Kidney epithelial cell (primary cell): ENCODE measurements around the gene PACS1. TPM values are rescaled to one million over a fixed set of nuclear protein-coding genes. Genes with fewer than 3 reads are reported as not detected.

Experiments used
- DNase-seq: peaks from one replicate; pipeline ENCODE4 v3.0.0-alpha.2; 2010; ENCODE audit warnings: low read depth
- H3K27me3 ChIP-seq: 2 replicates; pipeline ENCODE4 v1.6.0; 2011; ENCODE audit warnings: low read length; ENCODE audit not compliant: control insufficient read depth, insufficient read depth
- H3K36me3 ChIP-seq: 2 replicates; pipeline ENCODE4 v1.5.1; 2011; ENCODE audit warnings: low read length; ENCODE audit not compliant: control insufficient read depth, insufficient read depth
- H3K4me3 ChIP-seq: 2 replicates; pipeline ENCODE4 v1.5.1; 2011; ENCODE audit warnings: low read depth, mild to moderate bottlenecking, control low read depth, low read length
- CTCF ChIP-seq: IDR thresholded peaks from 2 replicates; pipeline ENCODE4 v1.5.1; 2011; ENCODE audit warnings: mild to moderate bottlenecking, moderate library complexity, low read length, control low read depth, inconsistent platforms; ENCODE audit not compliant: insufficient read depth, poor library complexity, severe bottlenecking
- total RNA-seq: library from RNA; depleted of rRNA; stranded (reverse); fragments of >200 nt; gene quantifications from 2 replicates; pipeline ENCODE4 v1.2.3, GENCODE V29; 2015

PACS1 gene
- total RNA-seq, 1 donor from 2014 or later, result 29.4 TPM

- Histone ChIP-seq H3K4me3 (no peak overlapping the region), H3K36me3 (no peaks in the 10 kb centered on the region), H3K27me3 (no peaks in the 10 kb centered on the region)
- DNase-seq, result no peak
- no peak for TF ChIP-seq CTCF
These were observed 74.1 kb downstream of the PACS1 start for GRCh38 chr11:66143996-66144678.

- TF ChIP-seq CTCF, result no peak
- Histone ChIP-seq H3K36me3 (no peaks in the 10 kb centered on the region), H3K27me3 (no peaks in the 10 kb centered on the region), H3K4me3 (no peak overlapping the region)
- DNase-seq, result no peak
These were observed 76.0 kb downstream of the PACS1 start for GRCh38 chr11:66146074-66146473.

- H3K4me3 ChIP-seq, result no peak overlapping the region
These were observed 76.9 kb downstream of the PACS1 start for GRCh38 chr11:66146940-66147339.

GRCh38 chr11:66150140-66150539 is 80.1 kb downstream of the PACS1 start:
- no peaks in the 10 kb centered on the region for H3K27me3 ChIP-seq
- no peaks in the 10 kb centered on the region for H3K36me3 ChIP-seq
- TF ChIP-seq CTCF, result no peak
- H3K4me3 ChIP-seq, result no peak overlapping the region
- DNase-seq, result no peak

More at GRCh38 chr11:66146940-66147339, 76.9 kb downstream of the PACS1 start:
- Histone ChIP-seq H3K27me3 (no peaks in the 10 kb centered on the region), H3K36me3 (no peaks in the 10 kb centered on the region)
- no peak for DNase-seq
- TF ChIP-seq CTCF, result no peak

GRCh38 chr11:66150725-66151124 is 80.7 kb downstream of the PACS1 start:
- H3K27me3 ChIP-seq, result no peaks in the 10 kb centered on the region
- DNase-seq, result no peak

More at GRCh38 chr11:66150725-66151124, 80.7 kb downstream of the PACS1 start:
- no peaks in the 10 kb centered on the region for H3K36me3 ChIP-seq
- H3K4me3 ChIP-seq, result no peak overlapping the region
- TF ChIP-seq CTCF, result no peak
